Measurements from ENCODE around the gene BAZ2A.

BAZ2A gene

DNA sequence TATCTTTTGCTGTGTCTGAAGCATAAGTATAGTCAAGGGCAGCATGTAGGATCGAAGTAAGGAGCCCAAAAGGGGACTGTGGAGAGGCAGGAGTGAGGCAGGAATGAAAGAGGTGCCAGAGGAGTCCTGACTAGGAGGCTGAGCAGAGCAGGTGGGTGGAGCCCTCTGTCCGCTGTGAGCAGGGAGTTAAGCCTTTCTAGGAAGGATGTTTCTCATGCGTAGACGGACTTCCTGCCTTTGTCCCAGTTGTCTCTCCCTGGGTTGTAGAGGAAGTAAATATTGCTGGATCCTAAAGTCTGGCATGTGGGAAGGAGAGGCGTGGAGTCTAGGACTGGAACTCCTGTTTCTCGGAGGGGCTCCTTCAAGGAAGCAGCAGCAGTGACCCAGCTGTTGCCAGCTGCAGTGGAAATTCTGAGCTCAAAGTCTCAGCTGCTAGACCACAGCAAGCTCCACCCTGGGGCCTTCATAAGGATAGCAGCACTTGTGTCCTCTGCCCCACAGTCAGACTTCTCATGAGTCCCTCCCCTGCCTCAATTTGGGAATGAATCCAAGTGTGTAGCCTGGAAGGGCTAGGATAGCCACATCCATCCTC lies 64.5 kb downstream of the BAZ2A start:
- TF ChIP-seq POLR2A (IDR thresholded peaks at IDR 0.05; ENCODE audit: low read depth, low read length) = no peak
- peak; percentile 86 for FAIRE-seq
- peak; percentile 40 for DNase-seq (ENCODE audit: insufficient read length, low spot score)

GRCh38 chr12:56551070-56551469 lies 79.1 kb downstream of the BAZ2A start:
- no peak for DNase-seq (ENCODE audit: insufficient read length, low spot score)
- TF ChIP-seq POLR2A (IDR thresholded peaks at IDR 0.05; ENCODE audit: low read depth, low read length) = no peak
- FAIRE-seq = no peak

- FAIRE-seq (no peak), DNase-seq (ENCODE audit: insufficient read length, low spot score) (no peak)
- TF ChIP-seq POLR2A (IDR thresholded peaks at IDR 0.05; ENCODE audit: low read depth, low read length) = no peak
Observed at GRCh38 chr12:56546680-56547079, 83.4 kb downstream of the BAZ2A start.

Measured in H54 (cell line).